ENCODE measurements around the gene NHERF2.
"Not testable (repeated sequence)": the region's sequence is repeated elsewhere in the genome, so short reads cannot be mapped to it uniquely, and the experiment has no call there.

The NHERF2 gene

DNA sequence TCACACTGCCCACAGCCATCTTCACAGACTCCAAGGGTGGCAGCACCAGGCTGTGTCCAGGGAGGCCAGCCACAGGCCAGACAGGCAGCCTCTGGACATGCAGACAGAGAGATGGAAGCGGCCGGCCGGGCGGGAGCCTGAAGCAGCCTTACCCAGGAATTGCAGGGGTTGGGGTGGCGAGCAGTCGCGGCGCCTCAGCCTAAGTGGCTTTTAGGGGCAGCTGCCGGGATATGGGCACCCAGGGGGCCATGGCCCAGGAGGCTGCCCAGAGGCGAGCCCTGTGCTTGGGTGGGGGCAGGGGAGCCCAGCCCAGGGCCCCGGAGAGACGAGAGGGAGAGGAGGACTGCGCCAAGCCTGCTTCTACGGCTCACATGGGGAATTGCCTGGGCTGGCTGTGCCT, 1.5 kb upstream of the NHERF2 start:
- no peak for DNase-seq (ENCODE audit: extremely low read depth in 1 of 2, low read depth in 1 of 2)

DNA sequence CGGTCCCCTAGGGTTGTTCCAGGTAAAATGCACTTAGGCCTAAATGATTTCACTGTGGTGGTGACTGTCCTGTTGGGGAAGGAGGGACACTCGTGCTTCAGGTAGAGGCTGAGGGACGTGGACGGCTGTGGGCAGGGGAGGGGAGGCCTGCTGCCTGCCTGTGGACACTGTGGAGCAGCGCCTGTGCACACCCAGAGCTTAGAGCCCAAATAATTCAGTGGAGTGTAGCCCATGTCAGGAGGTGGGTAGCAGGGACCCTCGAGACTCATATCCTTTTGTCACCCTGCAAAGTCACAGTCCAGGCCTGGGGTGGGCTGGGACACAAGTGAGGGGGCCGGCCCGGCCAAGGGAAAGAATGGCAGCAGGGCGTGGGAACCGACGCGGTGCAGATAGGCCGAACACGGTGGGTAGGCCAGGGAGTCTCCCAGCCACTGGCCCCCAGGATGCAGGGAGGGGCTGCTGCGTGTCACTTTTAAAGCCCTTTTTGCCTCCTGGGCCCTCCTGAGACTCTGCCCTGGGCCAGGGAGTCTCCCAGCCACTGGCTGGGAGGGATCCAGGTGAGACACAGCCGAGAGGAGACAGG, 733 bp upstream of the NHERF2 start:
- no peak for DNase-seq (ENCODE audit: extremely low read depth in 1 of 2, low read depth in 1 of 2)

DNA sequence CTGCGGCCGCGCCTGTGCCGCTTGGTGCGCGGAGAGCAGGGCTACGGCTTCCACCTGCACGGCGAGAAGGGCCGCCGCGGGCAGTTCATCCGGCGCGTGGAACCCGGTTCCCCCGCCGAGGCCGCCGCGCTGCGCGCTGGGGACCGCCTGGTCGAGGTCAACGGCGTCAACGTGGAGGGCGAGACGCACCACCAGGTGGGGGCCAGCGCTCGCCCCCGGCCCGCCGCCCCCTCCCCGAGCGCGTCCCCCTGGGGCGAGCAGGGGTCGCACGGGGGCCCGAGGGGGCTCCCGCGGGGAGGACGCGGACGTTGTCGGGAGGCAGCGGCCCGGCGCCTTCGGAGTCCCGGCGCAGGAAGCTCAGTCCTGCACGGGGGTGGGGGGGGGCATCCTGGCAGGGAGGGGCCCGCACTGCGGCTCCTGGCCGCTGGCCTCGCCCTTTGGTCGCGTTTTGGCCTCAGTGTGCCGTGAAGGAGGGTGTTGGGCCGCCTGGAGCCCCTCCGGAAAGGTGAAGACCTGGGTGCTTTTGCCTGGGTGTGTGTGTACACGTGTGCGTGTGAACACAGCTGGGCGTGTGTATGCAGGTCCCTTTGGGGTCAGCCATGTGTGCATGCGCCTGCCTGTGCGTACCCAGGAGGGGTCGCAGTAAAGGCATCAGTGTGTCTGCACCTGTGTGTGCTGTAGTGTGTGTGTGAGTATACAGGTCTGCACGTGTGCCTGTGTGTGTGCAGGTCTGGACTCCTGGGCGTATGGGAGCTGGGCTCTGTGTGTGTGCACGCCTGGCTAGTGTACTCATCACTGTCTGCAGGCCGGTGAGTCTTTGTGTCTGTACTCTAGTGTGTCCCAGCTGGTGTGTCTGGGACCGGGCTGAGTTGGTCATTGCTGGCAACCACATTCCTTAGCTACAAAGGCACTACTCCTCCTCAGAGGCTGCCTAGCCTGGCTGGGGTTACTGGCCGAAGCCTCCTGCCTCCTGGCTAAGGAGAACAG, 615 bp downstream of the NHERF2 start:
- no peak for DNase-seq (ENCODE audit: extremely low read depth in 1 of 2, low read depth in 1 of 2)

DNA sequence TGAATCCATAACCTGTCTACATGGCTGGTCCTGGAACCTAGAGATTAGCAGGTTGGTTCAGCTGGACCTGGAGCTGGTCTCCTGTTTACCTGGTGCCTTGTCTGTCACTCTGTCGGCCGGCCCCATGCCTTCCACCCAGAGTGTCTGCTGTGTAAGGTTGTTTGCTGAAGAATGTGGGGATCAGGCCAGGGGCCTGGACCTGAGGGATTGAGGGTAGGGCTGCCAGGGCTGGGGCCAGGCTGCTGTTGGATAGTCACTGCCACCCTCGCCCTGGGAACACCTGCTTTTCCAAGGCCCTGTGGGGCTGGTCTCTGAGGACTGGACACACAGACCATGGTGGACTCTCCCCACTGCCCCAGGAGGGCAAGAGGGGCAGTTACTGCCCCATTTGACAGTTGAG, 1.4 kb downstream of the NHERF2 start:
- DNase-seq (ENCODE audit: extremely low read depth in 1 of 2, low read depth in 1 of 2), result no peak

DNA sequence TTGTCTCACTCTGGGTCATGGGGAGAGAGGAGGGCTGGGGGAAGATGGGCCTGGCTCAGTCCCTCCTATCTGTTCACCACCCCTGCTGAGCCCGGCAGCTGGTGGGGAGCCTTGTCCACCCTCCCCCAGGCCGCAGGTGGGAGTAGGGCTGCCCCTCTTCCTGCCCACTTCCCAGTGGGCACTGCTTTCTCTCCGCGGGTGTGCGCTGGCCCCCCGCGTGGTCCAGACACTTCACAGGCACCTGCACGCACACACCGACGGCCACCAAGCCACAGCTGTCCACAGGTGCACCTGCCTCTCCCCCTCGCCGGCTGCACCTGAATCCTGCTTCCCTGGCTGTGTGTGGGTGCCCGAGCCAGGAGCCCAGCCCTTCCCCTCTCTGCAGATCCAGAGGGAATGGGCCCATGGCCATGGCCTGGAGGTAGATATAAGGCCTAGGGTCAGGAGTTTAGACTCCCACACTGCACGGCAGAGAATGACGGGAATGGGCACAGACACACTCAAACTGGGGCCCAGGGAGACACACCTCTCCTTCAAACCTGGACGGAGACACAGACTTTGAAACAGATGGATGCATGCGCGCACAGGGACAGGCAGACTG, 2.0 kb downstream of the NHERF2 start:
- DNase-seq (ENCODE audit: extremely low read depth in 1 of 2, low read depth in 1 of 2), result no peak

DNA sequence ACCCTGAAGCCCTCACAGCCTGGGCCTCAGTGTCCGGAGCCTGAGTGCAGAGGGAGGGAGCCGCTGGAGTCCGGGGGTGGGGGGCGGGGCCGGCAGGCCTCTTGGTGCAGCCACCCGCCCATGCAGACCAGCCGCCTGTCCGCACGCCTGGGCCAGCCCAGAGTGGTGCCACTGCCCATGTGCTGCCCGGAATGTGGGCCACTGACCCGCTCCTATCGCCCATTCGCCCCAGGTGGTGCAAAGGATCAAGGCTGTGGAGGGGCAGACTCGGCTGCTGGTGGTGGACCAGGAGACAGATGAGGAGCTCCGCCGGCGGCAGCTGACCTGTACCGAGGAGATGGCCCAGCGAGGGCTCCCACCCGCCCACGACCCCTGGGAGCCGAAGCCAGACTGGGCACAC, 2.6 kb downstream of the NHERF2 start:
- no peak for DNase-seq (ENCODE audit: extremely low read depth in 1 of 2, low read depth in 1 of 2)

DNA sequence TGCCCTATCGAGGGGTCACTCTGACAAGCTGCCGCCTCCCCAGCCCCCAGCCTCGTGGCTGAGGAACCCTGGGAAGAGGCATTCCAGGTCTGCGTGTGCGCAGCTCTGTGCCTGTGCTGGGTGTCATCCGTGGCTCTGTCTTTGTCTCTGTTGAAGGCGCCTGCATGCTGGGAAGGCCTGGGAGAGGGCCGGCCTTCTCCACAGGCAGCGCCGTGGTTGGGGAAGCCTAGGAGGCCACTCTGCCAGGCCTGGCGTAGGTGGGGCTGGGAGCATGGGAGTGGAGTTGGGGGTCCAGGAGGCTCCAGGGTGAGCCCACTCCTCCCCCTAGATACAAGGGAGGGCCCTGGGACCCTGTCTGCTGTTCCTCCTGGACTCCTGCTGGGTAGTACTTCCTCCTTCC, 3.3 kb downstream of the NHERF2 start:
- DNase-seq (ENCODE audit: extremely low read depth in 1 of 2, low read depth in 1 of 2), result no peak

DNA sequence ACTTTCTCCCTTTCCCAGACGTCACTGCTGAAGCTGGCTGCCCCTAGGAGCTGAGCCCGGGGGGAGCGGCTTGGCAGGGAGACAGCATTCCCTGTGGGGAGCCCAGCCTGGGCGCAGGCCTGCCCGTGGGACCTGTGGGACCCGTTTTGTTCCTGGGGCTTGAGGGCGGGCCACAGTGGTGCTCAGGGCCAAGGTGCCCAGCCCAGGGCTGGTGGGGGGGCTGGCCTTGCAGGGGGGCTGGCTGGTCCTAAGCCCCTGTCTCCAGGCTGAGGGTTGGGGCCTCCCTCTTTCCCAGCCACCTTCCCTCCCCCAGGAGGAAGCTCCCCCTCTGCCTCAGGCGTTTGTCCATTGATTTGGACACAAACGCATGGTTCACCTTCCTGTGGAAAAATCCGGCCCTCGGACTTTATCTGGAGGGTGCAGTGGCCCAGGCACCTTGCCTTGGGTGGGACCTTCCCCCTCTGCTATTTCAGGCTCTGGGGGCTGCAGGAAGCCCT, 4.4 kb downstream of the NHERF2 start:
- no peak for DNase-seq (ENCODE audit: extremely low read depth in 1 of 2, low read depth in 1 of 2)

DNA sequence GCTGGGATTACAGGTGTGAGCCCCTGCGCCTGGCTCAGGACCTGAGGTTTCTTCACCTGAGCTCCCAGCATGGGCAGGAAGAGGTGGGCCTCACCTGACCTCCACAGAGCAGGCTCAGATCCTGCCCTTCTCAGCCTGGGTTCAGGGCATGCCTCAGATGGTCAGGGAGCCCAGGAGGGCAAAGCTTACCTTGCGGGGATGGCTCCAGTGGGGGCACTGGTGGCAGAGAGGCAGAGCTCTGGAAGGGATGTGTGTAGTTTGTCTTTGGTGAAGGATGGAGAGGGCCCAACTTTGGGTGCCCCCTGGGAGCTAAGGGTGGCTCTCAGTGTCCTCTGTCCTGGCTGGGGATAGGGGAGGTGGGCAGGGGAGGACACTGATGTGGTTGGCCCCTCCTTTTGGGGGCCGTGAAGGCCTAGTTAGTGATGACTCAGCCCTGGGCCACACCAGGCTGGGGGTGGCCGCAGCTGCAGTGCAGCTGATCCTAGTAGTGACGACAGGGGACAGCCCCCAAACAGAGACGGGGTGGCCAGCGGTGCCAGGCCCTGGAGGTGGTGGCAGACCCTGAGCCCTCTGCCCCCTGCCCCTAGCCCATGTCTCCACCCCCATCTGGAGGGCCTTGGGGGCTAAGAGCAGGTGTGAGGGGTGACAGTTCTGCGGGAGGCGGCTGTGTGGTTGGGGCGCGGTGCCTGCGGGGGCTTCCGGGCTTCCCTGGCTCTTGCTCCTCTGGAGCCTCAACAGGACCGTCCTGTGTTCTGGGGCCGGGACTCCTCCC, 5.8 kb downstream of the NHERF2 start:
- DNase-seq (ENCODE audit: extremely low read depth in 1 of 2, low read depth in 1 of 2), result no peak

DNA sequence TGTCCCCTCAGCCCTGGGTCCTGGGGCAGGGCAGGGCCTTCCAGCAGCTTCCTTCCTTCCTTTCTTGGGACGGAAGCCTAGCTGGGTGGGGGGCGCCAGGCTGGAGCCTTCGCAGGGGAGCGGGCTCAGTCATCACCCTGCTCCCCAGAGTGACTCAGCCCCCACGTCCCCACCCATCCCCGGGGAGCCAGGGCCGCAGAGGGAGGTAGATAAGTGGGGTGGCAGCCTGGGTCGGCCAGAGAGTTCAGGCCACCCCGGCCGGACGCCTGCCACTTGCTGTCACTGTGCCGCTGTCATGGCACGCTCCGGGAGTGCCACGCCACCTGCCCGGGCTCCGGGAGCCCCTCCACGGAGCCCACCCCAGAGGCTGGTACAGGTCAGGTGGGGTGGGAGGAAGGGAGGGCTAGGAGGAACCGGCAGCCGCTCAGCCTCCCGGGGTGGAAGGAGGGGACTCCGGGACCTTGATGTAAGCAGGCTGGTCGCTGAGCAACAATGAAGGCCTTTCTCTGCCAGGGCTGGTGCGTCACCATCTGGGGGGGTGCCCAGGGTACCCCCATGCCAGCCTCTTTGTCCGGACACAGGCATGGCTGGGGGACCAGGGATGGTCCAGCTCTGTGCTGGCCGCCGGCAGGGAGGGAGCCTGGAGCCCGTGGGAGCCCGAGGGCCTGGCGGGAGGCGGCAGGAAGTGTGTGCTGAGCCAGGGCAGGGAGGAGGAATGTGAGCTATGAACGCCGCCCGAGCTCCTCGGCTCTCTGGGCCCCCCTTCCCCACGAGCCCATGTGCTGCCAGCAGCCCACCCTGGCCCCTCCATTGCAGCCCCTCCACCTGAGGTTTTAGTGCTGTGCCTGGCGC, 6.6 kb downstream of the NHERF2 start:
- DNase-seq (ENCODE audit: extremely low read depth in 1 of 2, low read depth in 1 of 2), result no peak

DNA sequence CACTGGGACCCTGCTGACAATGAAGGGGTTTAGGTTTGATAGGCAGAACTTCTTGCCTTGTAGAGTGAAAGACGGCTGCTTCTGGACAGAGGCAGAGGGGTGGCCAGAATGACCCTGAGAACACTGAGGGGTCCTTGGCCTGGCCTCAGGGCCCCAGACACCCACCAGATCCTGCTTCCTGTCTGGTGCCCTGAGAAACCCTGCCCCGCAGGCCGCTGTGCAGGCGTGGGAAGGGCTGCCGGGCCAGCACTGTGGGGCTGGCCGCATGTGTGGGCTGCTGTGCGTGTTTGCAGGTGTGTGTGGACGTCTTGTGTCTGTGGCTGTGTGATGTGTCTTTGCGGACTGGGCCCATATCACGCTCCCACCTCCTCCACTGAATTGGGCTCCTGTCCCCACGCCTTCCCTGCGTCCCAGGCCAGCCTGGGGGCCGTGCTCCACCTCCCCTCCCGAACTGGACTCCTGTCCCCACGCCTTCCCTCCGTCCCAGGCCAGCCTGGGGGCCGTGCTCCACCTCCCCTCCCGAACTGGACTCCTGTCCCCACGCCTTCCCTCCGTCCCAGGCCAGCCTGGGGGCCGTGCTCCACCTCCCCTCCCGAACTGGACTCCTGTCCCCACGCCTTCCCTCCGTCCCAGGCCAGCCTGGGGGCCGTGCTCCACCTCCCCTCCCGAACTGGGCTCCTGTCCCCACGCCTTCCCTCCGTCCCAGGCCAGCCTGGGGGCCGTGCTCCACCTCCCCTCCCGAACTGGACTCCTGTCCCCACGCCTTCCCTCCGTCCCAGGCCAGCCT, 7.4 kb downstream of the NHERF2 start:
- DNase-seq (ENCODE audit: extremely low read depth in 1 of 2, low read depth in 1 of 2), result not testable (repeated sequence)

DNA sequence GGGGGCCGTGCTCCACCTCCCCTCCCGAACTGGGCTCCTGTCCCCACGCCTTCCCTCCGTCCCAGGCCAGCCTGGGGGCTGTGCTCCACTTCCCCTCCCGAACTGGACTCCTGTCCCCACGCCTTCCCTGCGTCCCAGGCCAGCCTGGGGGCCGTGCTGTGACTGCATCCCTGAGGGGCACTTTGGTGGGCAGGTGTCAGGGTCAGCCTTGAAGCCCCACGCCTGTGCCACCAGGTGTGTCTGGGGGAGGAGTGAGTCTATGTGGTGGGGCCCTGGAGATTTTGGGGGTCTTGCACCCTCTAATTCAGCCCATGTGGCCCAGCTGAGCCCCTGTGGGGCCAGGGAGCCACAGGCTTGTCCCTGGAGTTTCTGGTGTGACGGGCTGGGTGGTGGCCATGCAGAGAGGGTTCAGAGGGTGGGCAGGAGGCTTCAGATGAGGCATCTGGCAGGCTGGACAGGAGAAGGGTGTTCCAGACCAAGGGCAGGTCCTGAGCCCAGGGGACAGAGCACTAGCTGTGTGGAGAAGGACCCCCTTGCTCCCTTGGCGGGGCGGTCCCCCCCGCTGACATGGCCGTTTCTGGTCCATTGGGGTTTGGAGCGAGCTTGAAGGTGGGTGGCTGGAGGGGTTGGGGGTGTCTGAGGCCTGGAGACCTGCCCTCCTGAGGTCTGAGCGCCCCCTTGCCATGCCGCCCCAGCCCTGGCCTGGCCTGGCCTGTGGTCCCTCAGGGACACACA, 8.2 kb downstream of the NHERF2 start:
- DNase-seq (ENCODE audit: extremely low read depth in 1 of 2, low read depth in 1 of 2), result no peak

DNA sequence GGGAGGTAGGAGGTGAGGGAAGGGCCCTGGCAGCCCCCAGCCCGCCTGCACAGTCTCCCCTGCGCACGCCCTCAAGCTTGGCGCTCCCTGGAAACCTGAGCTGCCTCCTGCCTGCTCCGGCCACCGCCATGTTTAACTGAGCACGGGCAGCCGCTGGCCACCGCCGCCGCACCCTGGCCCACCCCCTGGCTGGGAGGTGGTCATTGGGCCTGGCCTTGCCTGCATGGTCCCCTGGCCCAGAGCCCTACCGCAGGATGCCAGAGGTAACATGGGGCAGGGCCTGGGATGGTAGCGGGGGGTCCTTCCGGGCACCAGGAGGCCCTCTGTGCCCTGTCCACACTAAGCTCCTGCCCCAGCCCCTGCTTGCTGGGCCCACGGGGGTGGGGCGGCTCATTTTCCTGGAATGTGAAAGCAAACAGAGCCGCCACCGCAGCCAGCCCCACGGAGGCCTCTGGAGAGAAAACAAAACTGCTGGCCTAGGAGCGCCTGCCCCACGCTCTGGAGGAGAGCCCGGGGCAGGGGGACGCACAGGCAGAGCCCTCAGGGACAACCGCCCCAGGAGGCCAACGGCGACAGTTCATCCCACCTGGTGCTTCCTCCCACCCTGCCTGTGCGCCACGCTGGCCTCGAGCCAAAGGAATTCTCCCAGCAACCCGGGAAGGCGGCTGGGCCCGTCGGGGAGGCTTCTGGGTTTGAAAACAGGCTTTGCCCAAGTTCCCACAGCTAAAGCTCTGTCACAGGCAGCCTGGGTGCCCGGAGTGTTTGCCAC, 8.9 kb downstream of the NHERF2 start:
- no peak for DNase-seq (ENCODE audit: extremely low read depth in 1 of 2, low read depth in 1 of 2)

DNA sequence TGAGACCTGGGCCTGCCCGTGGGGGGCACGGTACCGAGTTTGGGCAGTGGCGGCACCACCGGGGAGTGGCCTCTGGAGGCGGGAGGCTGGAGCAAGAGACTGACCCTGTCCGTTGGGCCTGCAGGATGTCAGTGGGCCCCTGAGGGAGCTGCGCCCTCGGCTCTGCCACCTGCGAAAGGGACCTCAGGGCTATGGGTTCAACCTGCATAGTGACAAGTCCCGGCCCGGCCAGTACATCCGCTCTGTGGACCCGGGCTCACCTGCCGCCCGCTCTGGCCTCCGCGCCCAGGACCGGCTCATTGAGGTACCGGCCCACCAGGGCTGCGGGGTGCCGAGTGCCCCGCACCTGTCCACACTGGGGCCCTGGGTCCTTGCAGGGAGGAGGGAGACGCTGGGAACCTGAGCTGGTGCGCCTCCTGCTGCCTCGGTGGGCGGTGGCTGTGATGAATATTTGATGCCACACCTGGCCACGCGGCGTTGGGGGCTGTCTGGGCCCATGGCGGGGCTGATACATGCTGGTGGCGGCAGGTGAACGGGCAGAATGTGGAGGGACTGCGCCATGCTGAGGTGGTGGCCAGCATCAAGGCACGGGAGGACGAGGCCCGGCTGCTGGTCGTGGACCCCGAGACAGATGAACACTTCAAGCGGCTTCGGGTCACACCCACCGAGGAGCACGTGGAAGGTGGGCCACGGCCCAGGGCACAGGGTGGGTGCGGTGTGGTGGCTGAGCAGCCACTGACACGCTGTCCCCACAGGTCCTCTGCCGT, 9.7 kb downstream of the NHERF2 start:
- DNase-seq (ENCODE audit: extremely low read depth in 1 of 2, low read depth in 1 of 2), result no peak

DNA sequence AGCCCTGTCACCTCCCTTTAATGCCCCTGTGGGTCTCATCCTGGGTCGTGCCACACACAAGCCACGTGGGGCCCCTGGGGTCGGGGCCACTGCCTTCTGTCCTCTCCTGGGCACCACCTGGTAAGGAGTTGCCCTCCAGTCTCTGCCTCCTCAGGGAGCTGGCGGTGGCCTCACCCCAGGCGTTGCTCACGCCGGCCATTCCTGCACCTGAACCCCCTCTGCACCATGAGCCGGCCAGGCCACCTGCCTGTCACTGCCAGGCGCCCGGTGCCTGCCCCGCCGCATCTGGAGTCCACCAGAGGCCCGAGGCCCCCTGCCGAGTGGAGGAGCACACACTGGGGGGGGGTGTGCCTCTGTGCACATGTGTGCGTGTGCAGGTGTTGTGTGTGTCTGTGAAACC, 10.4 kb downstream of the NHERF2 start:
- DNase-seq (ENCODE audit: extremely low read depth in 1 of 2, low read depth in 1 of 2), result no peak

DNA sequence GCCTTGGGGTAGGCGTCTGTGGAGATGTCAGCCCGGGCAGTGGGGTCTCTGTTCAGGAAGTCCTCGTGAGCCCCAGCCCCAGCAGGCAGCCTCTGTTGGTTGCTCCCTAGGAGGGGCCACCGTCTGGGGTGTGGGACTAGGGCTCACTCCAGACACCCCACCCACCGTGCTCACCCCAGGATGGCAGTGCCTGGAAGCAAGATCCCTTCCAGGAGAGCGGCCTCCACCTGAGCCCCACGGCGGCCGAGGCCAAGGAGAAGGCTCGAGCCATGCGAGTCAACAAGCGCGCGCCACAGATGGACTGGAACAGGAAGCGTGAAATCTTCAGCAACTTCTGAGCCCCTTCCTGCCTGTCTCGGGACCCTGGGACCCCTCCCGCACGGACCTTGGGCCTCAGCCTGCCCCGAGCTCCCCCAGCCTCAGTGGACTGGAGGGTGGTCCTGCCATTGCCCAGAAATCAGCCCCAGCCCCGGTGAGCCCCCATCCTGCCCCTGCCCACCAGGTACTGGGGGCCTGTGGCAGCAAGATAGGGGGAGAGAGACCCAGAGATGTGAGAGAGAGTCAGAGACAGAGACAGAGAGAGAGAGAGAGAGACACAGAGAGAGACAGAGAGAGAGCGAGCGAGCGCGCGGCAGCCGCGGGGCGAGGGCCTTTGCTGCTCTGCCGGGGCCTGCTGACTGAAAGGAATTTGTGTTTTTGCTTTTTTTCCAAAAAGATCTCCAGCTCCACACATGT, 11.1 kb downstream of the NHERF2 start:
- DNase-seq (ENCODE audit: extremely low read depth in 1 of 2, low read depth in 1 of 2), result no peak
